SU-DHL-6 (cell line): Measurements from ENCODE around the gene OXCT2.

Experiments
- H2AFZ ChIP-seq: fragments of 200-600 bp; sonication (generic); 2 replicates; pipeline ENCODE4 v1.6.1; 2014; ENCODE audit warnings: low read depth, mild to moderate bottlenecking, moderate library complexity, mixed read lengths, antibody characterized with exemption, low read length; ENCODE audit not compliant: severe bottlenecking
- H3F3A ChIP-seq: fragments of 200-600 bp; shearing (Covaris generic); 2 replicates; pipeline ENCODE4 v1.6.0; 2016; ENCODE audit warnings: antibody characterized with exemption, mild to moderate bottlenecking; ENCODE audit not compliant: insufficient read depth
- H3K27ac ChIP-seq: fragments of 200-600 bp; sonication (generic); 2 replicates; pipeline ENCODE4 v1.5.1; 2016; ENCODE audit warnings: low read depth, mild to moderate bottlenecking, low read length, moderate library complexity, mixed read lengths
- H3K27me3 ChIP-seq: fragments of 200-600 bp; sonication (generic), shearing (Covaris generic); 2 replicates; pipeline ENCODE4 v1.6.0; 2014; ENCODE audit warnings: mild to moderate bottlenecking, low read length
- H3K36me3 ChIP-seq: fragments of 200-600 bp; sonication (generic); 2 replicates; pipeline ENCODE4 v1.6.1; 2014; ENCODE audit warnings: mild to moderate bottlenecking, low read length, mixed read lengths
- H3K4me2 ChIP-seq: fragments of 300-600, 200-600 bp; shearing (Covaris generic), sonication (generic); 2 replicates; pipeline ENCODE4 v1.6.0; 2014; ENCODE audit warnings: low read length, low read depth, mild to moderate bottlenecking; ENCODE audit not compliant: poor library complexity, severe bottlenecking
- H3K4me3 ChIP-seq: fragments of 200-600 bp; sonication (generic); 2 replicates; pipeline ENCODE4 v1.5.1; 2014; ENCODE audit warnings: antibody characterized with exemption, low read length, mild to moderate bottlenecking, mixed read lengths; ENCODE audit not compliant: insufficient read depth, poor library complexity, severe bottlenecking
- H3K79me2 ChIP-seq: fragments of 200-600 bp; sonication (generic); 2 replicates; pipeline ENCODE4 v1.6.1; 2014; ENCODE audit warnings: mild to moderate bottlenecking, low read length, moderate library complexity; ENCODE audit not compliant: insufficient read depth
- H3K9ac ChIP-seq: fragments of 200-600 bp; sonication (generic); 2 replicates; pipeline ENCODE4 v1.7.0; 2014; ENCODE audit warnings: mild to moderate bottlenecking, low read length
- H3K9me2 ChIP-seq: fragments of 200-600 bp; sonication (generic); replicated peaks from 2 replicates; pipeline ENCODE4 v1.6.1; 2014; ENCODE audit warnings: low read length; ENCODE audit not compliant: insufficient read depth
- H3K9me3 ChIP-seq: fragments of 200-600 bp; sonication (generic); 2 replicates; pipeline ENCODE4 v1.6.1; 2014; ENCODE audit warnings: low read length, mixed read lengths; ENCODE audit not compliant: insufficient read depth
- H4K20me1 ChIP-seq: fragments of 200-600 bp; sonication (generic); 2 replicates; pipeline ENCODE4 v1.6.1; 2014; ENCODE audit warnings: low read depth, mild to moderate bottlenecking, antibody characterized with exemption, low read length, moderate library complexity, mixed read lengths
- EZH2phosphoT487 ChIP-seq: fragments of 200-600 bp; sonication (generic), shearing (Covaris generic); conservative IDR thresholded peaks from 2 replicates; pipeline ENCODE4 v1.6.1; 2018; ENCODE audit warnings: mild to moderate bottlenecking, antibody characterized with exemption, low read length, moderate library complexity, mixed read lengths
- TF ChIP-seq, protein P1 (sequence below): fragments of 200-600 bp; sonication (generic); IDR thresholded peaks from one replicate; pipeline ENCODE4 v1.5.1; 2017; ENCODE audit warnings: antibody characterized with exemption, mild to moderate bottlenecking, low read length, moderate library complexity; ENCODE audit not compliant: insufficient read depth, poor library complexity, severe bottlenecking

OXCT2 gene

DNA sequence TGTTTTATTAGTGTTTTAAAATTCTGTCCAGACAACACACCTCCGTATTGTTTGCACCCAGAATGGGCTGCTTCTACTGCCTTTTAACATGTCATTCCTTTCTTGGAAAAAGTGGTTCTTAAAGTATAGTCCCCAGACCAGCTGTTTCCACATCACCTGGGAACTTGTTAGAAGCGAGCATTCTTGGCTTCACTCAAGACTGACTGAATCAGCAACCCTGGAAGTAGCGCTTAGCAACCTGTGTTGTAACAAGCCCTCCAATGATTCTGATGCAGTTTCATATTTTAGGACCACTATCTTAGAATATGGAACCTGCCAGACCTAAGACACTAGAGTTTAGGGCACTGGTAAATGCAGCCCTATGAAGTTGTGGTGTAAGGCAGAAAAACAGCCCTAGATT, 38.4 kb downstream of the OXCT2 start:
- Histone ChIP-seq H2AFZ (no peak overlapping the region), H3K9me2 (no peaks in the 10 kb centered on the region), H3K4me2 (no peak overlapping the region), H3K9me3 (no peaks in the 10 kb centered on the region), H3K9ac (no peak overlapping the region), H3K36me3 (no peaks in the 10 kb centered on the region), H3F3A (0 out of 2 replicates have a peak, but pooled peaks cover 3% of the 10 kb centered on the region), H3K27me3 (no peaks in the 10 kb centered on the region), H3K27ac (no peak overlapping the region), H3K79me2 (no peaks in the 10 kb centered on the region), H4K20me1 (no peaks in the 10 kb centered on the region), H3K4me3 (no peak overlapping the region)
- TF ChIP-seq EZH2phosphoT487, result no peak
- TF ChIP-seq, protein P1, sequence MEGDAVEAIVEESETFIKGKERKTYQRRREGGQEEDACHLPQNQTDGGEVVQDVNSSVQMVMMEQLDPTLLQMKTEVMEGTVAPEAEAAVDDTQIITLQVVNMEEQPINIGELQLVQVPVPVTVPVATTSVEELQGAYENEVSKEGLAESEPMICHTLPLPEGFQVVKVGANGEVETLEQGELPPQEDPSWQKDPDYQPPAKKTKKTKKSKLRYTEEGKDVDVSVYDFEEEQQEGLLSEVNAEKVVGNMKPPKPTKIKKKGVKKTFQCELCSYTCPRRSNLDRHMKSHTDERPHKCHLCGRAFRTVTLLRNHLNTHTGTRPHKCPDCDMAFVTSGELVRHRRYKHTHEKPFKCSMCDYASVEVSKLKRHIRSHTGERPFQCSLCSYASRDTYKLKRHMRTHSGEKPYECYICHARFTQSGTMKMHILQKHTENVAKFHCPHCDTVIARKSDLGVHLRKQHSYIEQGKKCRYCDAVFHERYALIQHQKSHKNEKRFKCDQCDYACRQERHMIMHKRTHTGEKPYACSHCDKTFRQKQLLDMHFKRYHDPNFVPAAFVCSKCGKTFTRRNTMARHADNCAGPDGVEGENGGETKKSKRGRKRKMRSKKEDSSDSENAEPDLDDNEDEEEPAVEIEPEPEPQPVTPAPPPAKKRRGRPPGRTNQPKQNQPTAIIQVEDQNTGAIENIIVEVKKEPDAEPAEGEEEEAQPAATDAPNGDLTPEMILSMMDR, result no peak

DNA sequence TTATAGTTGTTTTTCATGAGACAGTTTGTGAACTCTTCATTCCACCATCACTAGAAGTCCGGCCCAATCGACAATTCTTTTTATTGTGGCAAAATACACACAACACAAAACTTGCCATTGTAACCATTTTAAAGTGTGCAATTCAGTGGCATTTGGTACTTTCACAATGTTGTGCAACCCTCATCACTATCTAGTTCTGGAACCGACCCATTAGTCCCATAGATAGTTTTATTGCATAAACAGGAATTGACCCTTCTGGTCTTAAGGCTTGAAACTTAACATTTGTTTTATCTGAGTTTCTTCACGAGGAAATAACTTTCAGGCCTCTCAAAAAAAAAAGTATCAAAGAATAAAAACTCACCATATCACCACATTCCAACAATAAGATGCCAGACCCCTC, 41.3 kb downstream of the OXCT2 start:
- H3K9ac ChIP-seq, result no peak overlapping the region
- H3K4me3 ChIP-seq, result no peak overlapping the region
- no peaks in the 10 kb centered on the region for H3K79me2 ChIP-seq
- H3K27me3 ChIP-seq, result no peaks in the 10 kb centered on the region
- no peak overlapping the region for H3K27ac ChIP-seq
- TF ChIP-seq, protein P1, result no peak
- no peak for TF ChIP-seq EZH2phosphoT487
- H3K9me3 ChIP-seq, result no peaks in the 10 kb centered on the region
- H4K20me1 ChIP-seq, result no peaks in the 10 kb centered on the region
- H2AFZ ChIP-seq, result no peak overlapping the region
- H3F3A ChIP-seq, result no peaks in the 10 kb centered on the region
- no peaks in the 10 kb centered on the region for H3K9me2 ChIP-seq
- H3K36me3 ChIP-seq, result no peaks in the 10 kb centered on the region
- H3K4me2 ChIP-seq, result no peak overlapping the region

- no peak for TF ChIP-seq EZH2phosphoT487
- TF ChIP-seq, protein P1, result no peak
- Histone ChIP-seq H4K20me1 (no peaks in the 10 kb centered on the region), H3K79me2 (no peaks in the 10 kb centered on the region), H3F3A (no peaks in the 10 kb centered on the region), H2AFZ (no peak overlapping the region), H3K36me3 (no peaks in the 10 kb centered on the region), H3K9me2 (no peaks in the 10 kb centered on the region), H3K9me3 (no peaks in the 10 kb centered on the region), H3K4me3 (no peak overlapping the region), H3K4me2 (no peak overlapping the region), H3K27me3 (no peaks in the 10 kb centered on the region), H3K9ac (no peak overlapping the region), H3K27ac (no peak overlapping the region)
Measured at GRCh38 chr1:39729030-39729429, 42.1 kb downstream of the OXCT2 start.

DNA sequence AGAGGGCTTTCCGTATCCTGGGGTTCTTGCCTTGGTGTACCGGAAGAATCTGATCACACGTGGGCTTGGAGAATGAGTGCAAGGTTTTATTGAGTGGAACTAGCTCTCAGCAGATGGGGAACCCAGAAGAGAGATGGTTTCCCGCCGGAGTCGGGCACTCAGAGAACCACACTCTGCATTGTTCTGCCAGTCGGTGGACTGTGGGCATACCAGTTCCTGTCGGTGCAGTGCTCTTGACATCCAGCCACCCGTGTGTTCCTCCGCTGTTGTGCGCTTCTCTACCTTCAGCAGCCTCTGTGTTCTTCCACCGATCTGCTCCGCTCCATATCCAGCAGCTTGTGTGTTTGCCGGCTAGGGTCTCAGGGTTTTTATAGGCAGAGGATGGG, 43.2 kb downstream of the OXCT2 start:
- Histone ChIP-seq H3K27ac (no peak overlapping the region), H3F3A (no peaks in the 10 kb centered on the region), H3K36me3 (no peaks in the 10 kb centered on the region), H3K9ac (no peak overlapping the region), H3K27me3 (no peaks in the 10 kb centered on the region), H3K9me3 (no peaks in the 10 kb centered on the region), H3K79me2 (no peaks in the 10 kb centered on the region), H3K4me3 (no peak overlapping the region), H2AFZ (no peak overlapping the region), H3K4me2 (no peak overlapping the region), H3K9me2 (no peaks in the 10 kb centered on the region), H4K20me1 (no peaks in the 10 kb centered on the region)
- TF ChIP-seq EZH2phosphoT487, result no peak
- TF ChIP-seq, protein P1, result no peak
